GM23338 (cell line): ENCODE measurements around the gene SPTB. TPM values are rescaled to one million over a fixed set of nuclear protein-coding genes. Genes with fewer than 3 reads are reported as not detected.

Experiments
- ATAC-seq: fragments of 200-7000 bp; cut with Tn5 transposase; 3 replicates; pipeline ENCODE4 v1.9.1; 2020
- DNase-seq: peaks from one replicate; pipeline ENCODE4 v3.0.0-alpha.2; 2015; ENCODE audit warnings: low spot score
- H2AFZ ChIP-seq: fragments of 200-600 bp; sonication (generic); 2 replicates; pipeline ENCODE4 v1.8.0; 2016; ENCODE audit warnings: antibody characterized with exemption, mild to moderate bottlenecking, moderate library complexity
- H3F3A ChIP-seq: fragments of 200-600 bp; sonication (generic); replicated peaks from 2 replicates; pipeline ENCODE4 v1.8.0; 2017; ENCODE audit warnings: antibody characterized with exemption, mixed run types, low read depth
- H3K27ac ChIP-seq: fragments of 200-600 bp; sonication (generic); 2 replicates; pipeline ENCODE4 v1.6.1; 2016; ENCODE audit warnings: low read depth
- H3K27me3 ChIP-seq: fragments of 200-600 bp; sonication (generic); 2 replicates; pipeline ENCODE4 v1.8.0; 2016; ENCODE audit warnings: mild to moderate bottlenecking, mixed run types, moderate library complexity; ENCODE audit not compliant: insufficient read depth
- H3K36me3 ChIP-seq: fragments of 200-600 bp; sonication (generic); 2 replicates; pipeline ENCODE4 v1.8.0; 2016; ENCODE audit warnings: mild to moderate bottlenecking; ENCODE audit not compliant: insufficient read depth
- H3K4me1 ChIP-seq: fragments of 200-600 bp; sonication (generic); 2 replicates; pipeline ENCODE4 v1.8.0; 2016; ENCODE audit warnings: mild to moderate bottlenecking, moderate library complexity; ENCODE audit not compliant: insufficient read depth
- H3K4me2 ChIP-seq: fragments of 200-600 bp; sonication (generic); 2 replicates; pipeline ENCODE4 v1.7.1; 2017; ENCODE audit warnings: mixed run types
- H3K4me3 ChIP-seq: fragments of 200-600 bp; sonication (generic); 2 replicates; pipeline ENCODE4 v1.6.1; 2016; ENCODE audit warnings: mixed run types
- H3K79me2 ChIP-seq: fragments of 200-600 bp; sonication (generic); replicated peaks from 2 replicates; pipeline ENCODE4 v1.8.0; 2017; ENCODE audit warnings: mild to moderate bottlenecking; ENCODE audit not compliant: insufficient read depth
- H3K9me2 ChIP-seq: fragments of 200-600 bp; sonication (generic); 2 replicates; pipeline ENCODE4 v1.8.0; 2017; ENCODE audit not compliant: insufficient read depth
- H4K20me1 ChIP-seq: fragments of 200-600 bp; sonication (generic); replicated peaks from 2 replicates; pipeline ENCODE4 v1.8.0; 2017; ENCODE audit warnings: mild to moderate bottlenecking; ENCODE audit not compliant: insufficient read depth
- H3K27ac Mint-ChIP-seq: 2 replicates; pipeline ENCODE4 v1.8.0; 2020; ENCODE audit warnings: inconsistent platforms, mild to moderate bottlenecking, moderate library complexity, mixed read lengths
- H3K27me3 Mint-ChIP-seq: 3 replicates; pipeline ENCODE4 v1.8.0; 2022; ENCODE audit warnings: low read depth, mild to moderate bottlenecking, moderate library complexity, mixed read lengths, inconsistent platforms; ENCODE audit not compliant: insufficient read depth, poor library complexity
- H3K36me3 Mint-ChIP-seq: 3 replicates; pipeline ENCODE4 v1.8.0; 2021; ENCODE audit warnings: low read depth, mild to moderate bottlenecking, inconsistent platforms, moderate library complexity, mixed read lengths
- H3K4me1 Mint-ChIP-seq: 3 replicates; pipeline ENCODE4 v1.8.0; 2020; ENCODE audit warnings: mild to moderate bottlenecking, inconsistent platforms, mixed read lengths
- H3K4me3 Mint-ChIP-seq: 3 replicates; pipeline ENCODE4 v1.8.0; 2021; ENCODE audit warnings: moderate library complexity, mild to moderate bottlenecking, inconsistent platforms, mixed read lengths
- H3K9me3 Mint-ChIP-seq: 3 replicates; pipeline ENCODE4 v1.8.0; 2020; ENCODE audit warnings: moderate library complexity, mild to moderate bottlenecking, inconsistent platforms, mixed read lengths
- CREB1 ChIP-seq: fragments of 250-450 bp; sonication (Bioruptor Pico); IDR thresholded peaks from 2 replicates; pipeline ENCODE4 v1.5.0; 2020; ENCODE audit warnings: low read depth, mild to moderate bottlenecking, moderate library complexity
- CTCF ChIP-seq, 2 experiments: fragments of 200-600 bp in 1 of 2; sonication (generic) in 1 of 2; conservative IDR thresholded peaks; 2 replicates each; pipeline versions ENCODE4 v1.5.1 to v1.6.1; 2016 to 2017; ENCODE audit warnings: antibody characterized with exemption in 2 of 2, low read depth in 2 of 2, mild to moderate bottlenecking in 2 of 2, moderate library complexity in 1 of 2
- EZH2 ChIP-seq: fragments of 200-600 bp; sonication (generic); IDR thresholded peaks from one replicate; pipeline ENCODE4 v1.8.0; 2017; ENCODE audit warnings: antibody characterized with exemption, mild to moderate bottlenecking, low read depth; ENCODE audit not compliant: unreplicated experiment
- EZH2phosphoT487 ChIP-seq: fragments of 200-600 bp; sonication (generic); IDR thresholded peaks from one replicate; pipeline ENCODE4 v1.8.1; 2018; ENCODE audit warnings: antibody characterized with exemption; ENCODE audit not compliant: unreplicated experiment
- JUNB ChIP-seq: IDR thresholded peaks from one replicate; pipeline ENCODE4 v1.6.1; 2016; ENCODE audit warnings: antibody characterized with exemption; ENCODE audit not compliant: unreplicated experiment
- NANOG ChIP-seq: IDR thresholded peaks from 2 replicates; pipeline ENCODE4 v1.6.1; 2016; ENCODE audit warnings: antibody characterized with exemption, borderline replicate concordance
- POLR2AphosphoS5 ChIP-seq: IDR thresholded peaks from 2 replicates; pipeline ENCODE4 v1.6.1; 2016; ENCODE audit warnings: antibody characterized with exemption, low read depth
- REST ChIP-seq: IDR thresholded peaks from one replicate; pipeline ENCODE4 v1.6.1; 2018; ENCODE audit warnings: antibody characterized with exemption; ENCODE audit not compliant: unreplicated experiment
- STAT1 ChIP-seq: IDR thresholded peaks from one replicate; pipeline ENCODE4 v1.6.1; 2016; ENCODE audit warnings: antibody characterized with exemption; ENCODE audit not compliant: unreplicated experiment
- ZNF114 ChIP-seq: fragments of 250-450 bp; sonication (Bioruptor Pico); IDR thresholded peaks from 2 replicates; pipeline ENCODE4 v1.5.0; 2020; ENCODE audit warnings: mild to moderate bottlenecking, moderate library complexity
- ZNF331 ChIP-seq: fragments of 250-450 bp; sonication (Bioruptor Pico); IDR thresholded peaks from 2 replicates; pipeline ENCODE4 v1.5.0; 2020; ENCODE audit warnings: low read depth, mild to moderate bottlenecking, moderate library complexity
- polyA plus RNA-seq: library from polyadenylated mRNA; unstranded; fragments of >200 nt; fragmentation: Nextera tagmentation; extraction: Ambion mirVana; gene quantifications from 2 replicates; pipeline ENCODE4 v1.2.1, GENCODE V29; 2016
- total RNA-seq: library from RNA; depleted of rRNA; stranded (reverse); fragments of >200 nt; shearing (Covaris generic); gene quantifications from 2 replicates; pipeline ENCODE4 v1.2.3, GENCODE V29; 2014

SPTB gene
- total and polyA plus RNA-seq, 2 experiments from 2014 or later = 1.1 to 1.9 TPM

GRCh38 chr14:64910847-64911495 lies 31.3 kb upstream of the SPTB start:
- Mint-ChIP-seq H3K4me3 (no peak overlapping the region), H3K36me3 (no peaks in the 10 kb centered on the region), H3K27me3 (peaks cover 5% of the 10 kb centered on the region), H3K9me3 (no peaks in the 10 kb centered on the region), H3K27ac (no peak overlapping the region), H3K4me1 (peaks cover 13% of the 10 kb centered on the region)
- Histone ChIP-seq H2AFZ (no peak overlapping the region), H4K20me1 (no peaks in the 10 kb centered on the region), H3K36me3 (no peaks in the 10 kb centered on the region), H3K4me3 (no peak overlapping the region), H3F3A (no peaks in the 10 kb centered on the region), H3K4me2 (no peak overlapping the region), H3K9me2 (no peaks in the 10 kb centered on the region), H3K27ac (no peak overlapping the region), H3K79me2 (peaks cover 14% of the 10 kb centered on the region), H3K27me3 (no peaks in the 10 kb centered on the region), H3K4me1 (peaks cover 9% of the 10 kb centered on the region; the same call in 1 of the 2 replicates)
- TF ChIP-seq JUNB = no peak
- peak; percentile 72 to 79 for TF ChIP-seq CTCF (conservative IDR thresholded peaks at IDR 0.05; ENCODE audit: low read depth in 2 of 2)
- no peak for ATAC-seq
- DNase-seq = peak; percentile 70

- no peaks in the 10 kb centered on the region for H3K36me3 ChIP-seq
- no peak for DNase-seq
- H3F3A ChIP-seq = no peaks in the 10 kb centered on the region
- Mint-ChIP-seq H3K36me3 (no peaks in the 10 kb centered on the region), H3K9me3 (no peaks in the 10 kb centered on the region), H3K4me3 (no peak overlapping the region), H3K27ac (no peak overlapping the region), H3K27me3 (no peaks in the 10 kb centered on the region), H3K4me1 (no peaks in the 10 kb centered on the region)
- no peaks in the 10 kb centered on the region for H3K27me3 ChIP-seq
- H3K9me2 ChIP-seq = 0 out of 2 replicates have a peak, but pooled peaks cover 5% of the 10 kb centered on the region
- H3K27ac ChIP-seq = no peak overlapping the region
- H4K20me1 ChIP-seq = no peaks in the 10 kb centered on the region
- no peaks in the 10 kb centered on the region for H3K4me1 ChIP-seq
- H3K4me3 ChIP-seq = no peak overlapping the region
- no peak overlapping the region for H2AFZ ChIP-seq
- no peaks in the 10 kb centered on the region for H3K79me2 ChIP-seq
- ATAC-seq = no peak
- H3K4me2 ChIP-seq = no peak overlapping the region
- no peak for TF ChIP-seq POLR2AphosphoS5
- TF ChIP-seq JUNB = no peak
- no peak for TF ChIP-seq CREB1
- no peak for TF ChIP-seq EZH2phosphoT487
- no peak for TF ChIP-seq ZNF114 (CRISPR knock-in tag)
- TF ChIP-seq NANOG = no peak
- no peak for TF ChIP-seq CTCF (conservative IDR thresholded peaks at IDR 0.05; ENCODE audit: low read depth in 2 of 2)
- no peak for TF ChIP-seq ZNF331
- TF ChIP-seq EZH2 = no peak
- no peak for TF ChIP-seq REST
- no peak for TF ChIP-seq STAT1
Observed at GRCh38 chr14:64906022-64906421, 26.3 kb upstream of the SPTB start.
